Tibial nerve (tissue), 4 donors: ENCODE data around the gene DFFA.

ENCODE experiments used
- EP300 ChIP-seq, 2 donors: sonication (generic); formaldehyde crosslinking; IDR thresholded peaks; one replicate each; pipeline ENCODE4 v1.6.1; 2017; ENCODE audit warnings: antibody characterized with exemption in 2 of 2, mild to moderate bottlenecking in 1 of 2
- POLR2A ChIP-seq, 2 donors: fragments of 450-650 bp; IDR thresholded peaks; one replicate each; pipeline ENCODE4 v1.6.1; 2017; ENCODE audit warnings: antibody characterized with exemption in 2 of 2, mild to moderate bottlenecking in 2 of 2, moderate library complexity in 2 of 2
- TF ChIP-seq, protein P1 (sequence below), 5 experiments: fragments of 200-600 bp in 3 of 5; fragments of 450-650 bp in 2 of 5; sonication (generic) in 3 of 5; IDR thresholded peaks; one replicate each; pipeline ENCODE4 v1.5.1; 2016 to 2019; ENCODE audit warnings: antibody characterized with exemption in 5 of 5, mild to moderate bottlenecking in 3 of 5, moderate library complexity in 2 of 5

DNA sequence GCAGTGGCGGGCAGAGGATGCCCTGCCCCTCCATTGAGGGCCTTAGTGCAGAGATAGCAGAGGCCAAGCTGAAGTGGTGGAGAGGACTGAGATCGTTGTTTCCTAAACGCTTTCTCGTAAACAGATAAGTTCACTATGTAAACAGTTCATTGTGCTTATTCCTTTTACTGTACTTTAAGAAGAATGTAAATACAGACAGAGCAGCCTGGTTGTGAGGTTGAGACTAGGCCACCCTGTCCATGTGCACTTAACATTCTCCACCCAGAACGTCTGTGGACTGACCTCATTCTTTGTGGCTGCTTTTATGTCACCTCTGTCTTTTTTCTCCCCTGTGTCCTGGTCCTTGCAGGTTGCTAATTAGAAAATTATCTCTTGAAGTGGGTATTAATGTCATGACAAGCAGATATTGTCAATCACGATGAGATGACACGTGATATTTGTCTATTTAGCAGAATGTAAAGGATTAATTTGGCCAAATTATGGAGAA lies 33.6 kb downstream of the DFFA start:
- TF ChIP-seq EP300 (IDR thresholded peaks at IDR 0.05), result no peak
- TF ChIP-seq, protein P1, sequence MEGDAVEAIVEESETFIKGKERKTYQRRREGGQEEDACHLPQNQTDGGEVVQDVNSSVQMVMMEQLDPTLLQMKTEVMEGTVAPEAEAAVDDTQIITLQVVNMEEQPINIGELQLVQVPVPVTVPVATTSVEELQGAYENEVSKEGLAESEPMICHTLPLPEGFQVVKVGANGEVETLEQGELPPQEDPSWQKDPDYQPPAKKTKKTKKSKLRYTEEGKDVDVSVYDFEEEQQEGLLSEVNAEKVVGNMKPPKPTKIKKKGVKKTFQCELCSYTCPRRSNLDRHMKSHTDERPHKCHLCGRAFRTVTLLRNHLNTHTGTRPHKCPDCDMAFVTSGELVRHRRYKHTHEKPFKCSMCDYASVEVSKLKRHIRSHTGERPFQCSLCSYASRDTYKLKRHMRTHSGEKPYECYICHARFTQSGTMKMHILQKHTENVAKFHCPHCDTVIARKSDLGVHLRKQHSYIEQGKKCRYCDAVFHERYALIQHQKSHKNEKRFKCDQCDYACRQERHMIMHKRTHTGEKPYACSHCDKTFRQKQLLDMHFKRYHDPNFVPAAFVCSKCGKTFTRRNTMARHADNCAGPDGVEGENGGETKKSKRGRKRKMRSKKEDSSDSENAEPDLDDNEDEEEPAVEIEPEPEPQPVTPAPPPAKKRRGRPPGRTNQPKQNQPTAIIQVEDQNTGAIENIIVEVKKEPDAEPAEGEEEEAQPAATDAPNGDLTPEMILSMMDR (IDR thresholded peaks at IDR 0.05), result no peak
- TF ChIP-seq POLR2A (IDR thresholded peaks at IDR 0.05), result no peak
